BE2C (cell line): Measurements from ENCODE around the gene TMEM72.
A peak's percentile ranks its signal among the peaks of the same experiment; 100 is the strongest.

Experiments
- DNase-seq: peaks from one replicate; pipeline ENCODE4 v3.0.0-alpha.2; 2020
- H3K27me3 ChIP-seq: fragments of 250-450 bp; sonication (Bioruptor Pico); 2 replicates; pipeline ENCODE4 v1.5.1; 2020; ENCODE audit warnings: mild to moderate bottlenecking
- H3K36me3 ChIP-seq: fragments of 250-450 bp; sonication (Bioruptor Pico); 2 replicates; pipeline ENCODE4 v1.5.1; 2020; ENCODE audit warnings: mild to moderate bottlenecking
- H3K4me1 ChIP-seq: fragments of 250-450 bp; sonication (Bioruptor Pico); 2 replicates; pipeline ENCODE4 v1.5.1; 2020
- H3K4me3 ChIP-seq: 2 replicates; pipeline ENCODE4 v1.5.1; 2011; ENCODE audit warnings: low read depth, low read length
- H3K9me3 ChIP-seq: fragments of 250-450 bp; sonication (Bioruptor Pico); 2 replicates; pipeline ENCODE4 v1.5.1; 2020
- CTCF ChIP-seq: IDR thresholded peaks from 2 replicates; pipeline ENCODE4 v1.5.1; 2012; ENCODE audit warnings: mild to moderate bottlenecking, low read depth, low read length

TMEM72 gene

DNA sequence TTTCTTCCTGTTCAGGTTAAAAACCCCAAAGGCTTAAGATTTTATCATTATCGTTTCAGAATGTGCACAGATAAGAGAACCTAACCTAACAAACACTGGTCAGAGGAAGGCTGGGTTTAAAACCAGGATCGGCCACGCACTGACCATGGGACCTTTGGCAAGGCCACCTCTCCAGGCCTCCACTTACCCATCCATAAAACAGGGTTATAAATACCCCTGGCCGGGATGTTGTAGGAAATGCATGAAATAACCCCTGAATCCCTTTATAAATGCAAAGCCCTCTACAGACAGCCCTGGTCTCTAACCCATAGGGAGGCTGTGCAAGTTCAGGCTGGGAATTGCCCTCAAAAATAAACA lies 67.1 kb downstream of the TMEM72 start:
- no peak for DNase-seq
- peaks cover 16% of the 10 kb centered on the region for H3K4me1 ChIP-seq
- no peaks in the 10 kb centered on the region for H3K27me3 ChIP-seq
- H3K36me3 ChIP-seq = no peaks in the 10 kb centered on the region
- no peak for TF ChIP-seq CTCF
- H3K9me3 ChIP-seq = no peaks in the 10 kb centered on the region
- H3K4me3 ChIP-seq = no peak overlapping the region

- Histone ChIP-seq H3K27me3 (no peaks in the 10 kb centered on the region), H3K4me1 (peaks cover 16% of the 10 kb centered on the region), H3K4me3 (no peak within 1 kb of the TSS), H3K36me3 (no peaks in the 10 kb centered on the region), H3K9me3 (no peaks in the 10 kb centered on the region)
- no peak for TF ChIP-seq CTCF
- peak; percentile 89 for DNase-seq
Observed at GRCh38 chr10:44978570-44979280, 67.6 kb downstream of the TMEM72 start, which contains the start of gene DEPP1. Gene DEPP1 (minus strand): TSS chr10:44978809. CDS start chr10:44978030, 779 bp downstream.

- DNase-seq = no peak
- TF ChIP-seq CTCF = no peak
- no peaks in the 10 kb centered on the region for H3K27me3 ChIP-seq
- no peaks in the 10 kb centered on the region for H3K9me3 ChIP-seq
- no peak overlapping the region for H3K4me3 ChIP-seq
- H3K4me1 ChIP-seq = peaks cover 16% of the 10 kb centered on the region
- H3K36me3 ChIP-seq = no peaks in the 10 kb centered on the region
Observed at GRCh38 chr10:44979281-44980191, 68.4 kb downstream of the TMEM72 start.

GRCh38 chr10:44980309-44981171 lies 69.4 kb downstream of the TMEM72 start:
- Histone ChIP-seq H3K36me3 (no peaks in the 10 kb centered on the region), H3K9me3 (no peaks in the 10 kb centered on the region), H3K27me3 (no peaks in the 10 kb centered on the region), H3K4me1 (peaks cover 15% of the 10 kb centered on the region), H3K4me3 (no peak overlapping the region)
- TF ChIP-seq CTCF = no peak
- no peak for DNase-seq

GRCh38 chr10:44981172-44982113 lies 70.3 kb downstream of the TMEM72 start:
- peaks cover 11% of the 10 kb centered on the region for H3K4me1 ChIP-seq
- TF ChIP-seq CTCF = no peak
- DNase-seq = no peak
- no peaks in the 10 kb centered on the region for H3K36me3 ChIP-seq
- no peak overlapping the region for H3K4me3 ChIP-seq
- no peaks in the 10 kb centered on the region for H3K9me3 ChIP-seq
- H3K27me3 ChIP-seq = no peaks in the 10 kb centered on the region
